K562 (cell line): Measurements from ENCODE around the gene GPN1. TPM values are rescaled to one million over a fixed set of nuclear protein-coding genes. Genes with fewer than 3 reads are reported as not detected.

ENCODE experiments used
- BRF2 ChIP-seq: IDR thresholded peaks from 3 replicates; pipeline ENCODE4 v1.6.1; 2011; ENCODE audit warnings: borderline replicate concordance, mild to moderate bottlenecking; ENCODE audit not compliant: insufficient read length, insufficient read depth
- ETV6 ChIP-seq, 3 experiments: fragments of 150-350 bp in 1 of 3; sonication (generic) in 1 of 3; formaldehyde crosslinking in 1 of 3; IDR thresholded peaks; 2 replicates each; pipeline versions ENCODE4 v1.6.1 to v1.8.0; 2014 to 2022; ENCODE audit warnings: borderline replicate concordance in 2 of 3, low read depth in 2 of 3, antibody characterized with exemption in 1 of 3, low read length in 1 of 3, mild to moderate bottlenecking in 1 of 3, missing genetic modification reagents in 1 of 3
- FOS ChIP-seq: IDR thresholded peaks from 3 replicates; pipeline ENCODE4 v1.6.1; 2011; ENCODE audit not compliant: insufficient read length; ENCODE audit errors: extremely low read depth
- HINFP ChIP-seq: fragments of 450-650 bp; conservative IDR thresholded peaks from 2 replicates; pipeline ENCODE4 v1.6.1; 2016; ENCODE audit warnings: missing genetic modification characterization, low read depth, mild to moderate bottlenecking, control low read depth, missing compliant biosample characterization
- KLF6 ChIP-seq: fragments of 250-450 bp; sonication (Bioruptor Pico); IDR thresholded peaks from 2 replicates; pipeline ENCODE4 v1.4.0; 2020; ENCODE audit warnings: mild to moderate bottlenecking, moderate library complexity, borderline replicate concordance
- MEF2D ChIP-seq: conservative IDR thresholded peaks from 2 replicates; pipeline ENCODE4 v1.6.1; 2016; ENCODE audit warnings: low read depth, missing genetic modification characterization, missing compliant biosample characterization
- POLR2G ChIP-seq: fragments of 200-400 bp; formaldehyde crosslinking; IDR thresholded peaks from 2 replicates; pipeline ENCODE4 v1.6.1; 2017; ENCODE audit warnings: low read depth, mild to moderate bottlenecking, antibody characterized with exemption, low read length, moderate library complexity
- RUNX1 ChIP-seq: sonication (generic); IDR thresholded peaks from 2 replicates; pipeline ENCODE4 v1.6.1; 2016; ENCODE audit warnings: antibody characterized with exemption, low read depth
- SNRNP70 ChIP-seq: fragments of 200-400 bp; formaldehyde crosslinking; optimal IDR thresholded peaks from 2 replicates; pipeline ENCODE3; 2017; ENCODE audit warnings: low read depth, low read length
- TARDBP ChIP-seq: fragments of 450-650 bp; IDR thresholded peaks from 2 replicates; pipeline ENCODE4 v1.6.1; 2016
- U2AF1 ChIP-seq: fragments of 200-400 bp; formaldehyde crosslinking; optimal IDR thresholded peaks from 2 replicates; pipeline ENCODE3; 2017; ENCODE audit warnings: mild to moderate bottlenecking, low read depth, low read length, moderate library complexity
- ZFP36 ChIP-seq: fragments of 150-350 bp; IDR thresholded peaks from 2 replicates; pipeline ENCODE4 v1.6.1; 2018; ENCODE audit warnings: low read length, low read depth; ENCODE audit not compliant: partially characterized antibody
- ZNF184 ChIP-seq: sonication (generic); formaldehyde crosslinking; IDR thresholded peaks from 2 replicates; pipeline ENCODE4 v1.5.0; 2020; ENCODE audit warnings: missing genetic modification reagents
- ZNF3 ChIP-seq: fragments of 250-450 bp; sonication (Bioruptor Pico); IDR thresholded peaks from 2 replicates; pipeline ENCODE4 v1.5.0; 2021; ENCODE audit warnings: mild to moderate bottlenecking, moderate library complexity
- ZNF436 ChIP-seq: fragments of 250-450, 450-650 bp; sonication (Bioruptor Pico); formaldehyde crosslinking; IDR thresholded peaks from 2 replicates; pipeline ENCODE4 v1.7.0; 2020; ENCODE audit warnings: mild to moderate bottlenecking
- ZNF76 ChIP-seq: fragments of 250-450 bp; sonication (Bioruptor Pico); IDR thresholded peaks from 2 replicates; pipeline ENCODE4 v1.4.0; 2020; ENCODE audit warnings: mild to moderate bottlenecking, moderate library complexity, borderline replicate concordance
- polyA plus RNA-seq, 8 experiments: library from polyadenylated mRNA; depleted of rRNA in 4 of 8; stranded (reverse) in 5 of 8; unstranded in 3 of 8; fragments of >200 nt; fragmentation: Nextera tagmentation in 2 of 8; fragmentation: Illumina TruSeq in 1 of 8; extraction: Ambion mirVana in 2 of 8; extraction: Trizol in 1 of 8; gene quantifications; 2 replicates each; pipeline versions ENCODE4 v1.2.1 to v1.2.3, GENCODE V29; 2011 to 2014; ENCODE audit warnings: inconsistent platforms in 1 of 8, missing spikeins in 1 of 8
- total RNA-seq, 7 experiments: library from RNA; depleted of rRNA in 6 of 7; stranded (reverse); fragments of >200 nt in 6 of 7; fragmentation: Illumina TruSeq in 2 of 7; extraction: Trizol in 2 of 7; gene quantifications; 2 replicates each; pipeline versions ENCODE4 v1.2.1 to v1.2.3, GENCODE V29; 2011 to 2021; ENCODE audit warnings: low replicate concordance in 1 of 7
- TF ChIP-seq, protein P1 (sequence below): fragments of 450-650 bp; IDR thresholded peaks from 2 replicates; pipeline ENCODE4 v1.6.1; 2017; ENCODE audit warnings: mild to moderate bottlenecking, moderate library complexity
- TF ChIP-seq, protein P2 (sequence below): sonication (generic); formaldehyde crosslinking; IDR thresholded peaks from 2 replicates; pipeline ENCODE4 v1.8.1; 2023; ENCODE audit warnings: mild to moderate bottlenecking, missing genetic modification reagents

The GPN1 gene
- total and polyA plus RNA-seq, 9 of the 15 experiments (the other 6 are each of a cell fraction or from before 2014, with no cell fraction given) = 23.4 to 171 (median 48.2) TPM

- TF ChIP-seq KLF6 (no peak; the same call in 1 of the 2 replicates), RUNX1 (no peak), ZFP36 (no peak), ZNF184 (no peak), HINFP (tag) (peak; percentile 26; the same call in 1 of the 2 replicates), FOS (no peak), POLR2G (peak; percentile 97), TARDBP (no peak), MEF2D (tag) (no peak), ZNF3 (CRISPR knock-in tag) (no peak), ZNF436 (CRISPR knock-in tag) (no peak), ETV6 (IDR thresholded peaks at IDR 0.05; ENCODE audit: borderline replicate concordance in 1 of 2, low read depth in 2 of 2, low read length in 1 of 2) (no peak), ETV6 (CRISPR knock-in tag; IDR thresholded peaks at IDR 0.05; ENCODE audit: borderline replicate concordance) (no peak), ZNF76 (CRISPR knock-in tag) (no peak), SNRNP70 (no peak), BRF2 (no peak), U2AF1 (no peak)
- TF ChIP-seq, protein P1, sequence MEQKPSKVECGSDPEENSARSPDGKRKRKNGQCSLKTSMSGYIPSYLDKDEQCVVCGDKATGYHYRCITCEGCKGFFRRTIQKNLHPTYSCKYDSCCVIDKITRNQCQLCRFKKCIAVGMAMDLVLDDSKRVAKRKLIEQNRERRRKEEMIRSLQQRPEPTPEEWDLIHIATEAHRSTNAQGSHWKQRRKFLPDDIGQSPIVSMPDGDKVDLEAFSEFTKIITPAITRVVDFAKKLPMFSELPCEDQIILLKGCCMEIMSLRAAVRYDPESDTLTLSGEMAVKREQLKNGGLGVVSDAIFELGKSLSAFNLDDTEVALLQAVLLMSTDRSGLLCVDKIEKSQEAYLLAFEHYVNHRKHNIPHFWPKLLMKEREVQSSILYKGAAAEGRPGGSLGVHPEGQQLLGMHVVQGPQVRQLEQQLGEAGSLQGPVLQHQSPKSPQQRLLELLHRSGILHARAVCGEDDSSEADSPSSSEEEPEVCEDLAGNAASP = no peak
- TF ChIP-seq, protein P2, sequence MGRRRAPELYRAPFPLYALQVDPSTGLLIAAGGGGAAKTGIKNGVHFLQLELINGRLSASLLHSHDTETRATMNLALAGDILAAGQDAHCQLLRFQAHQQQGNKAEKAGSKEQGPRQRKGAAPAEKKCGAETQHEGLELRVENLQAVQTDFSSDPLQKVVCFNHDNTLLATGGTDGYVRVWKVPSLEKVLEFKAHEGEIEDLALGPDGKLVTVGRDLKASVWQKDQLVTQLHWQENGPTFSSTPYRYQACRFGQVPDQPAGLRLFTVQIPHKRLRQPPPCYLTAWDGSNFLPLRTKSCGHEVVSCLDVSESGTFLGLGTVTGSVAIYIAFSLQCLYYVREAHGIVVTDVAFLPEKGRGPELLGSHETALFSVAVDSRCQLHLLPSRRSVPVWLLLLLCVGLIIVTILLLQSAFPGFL (CRISPR knock-in tag) = no peak
Measured at GRCh38 chr2:27628767-27629709, at the start of gene GPN1, which contains the start of gene CCDC121 (continued).
